Loucy (cell line): ENCODE results near the gene DIP2A.

Experiments used
- H2AFZ ChIP-seq: fragments of 200-600 bp; sonication (generic); 2 replicates; pipeline ENCODE4 v1.6.0; 2016; ENCODE audit warnings: antibody characterized with exemption, mild to moderate bottlenecking, low read length, moderate library complexity
- H3F3A ChIP-seq: fragments of 200-600 bp; 2 replicates; pipeline ENCODE4 v1.6.0; 2016; ENCODE audit warnings: antibody characterized with exemption, low read depth, mild to moderate bottlenecking
- H3K27me3 ChIP-seq: fragments of 200-600 bp; sonication (generic); 2 replicates; pipeline ENCODE4 v1.6.1; 2014; ENCODE audit warnings: low read length, mild to moderate bottlenecking; ENCODE audit not compliant: insufficient read depth, poor library complexity, severe bottlenecking
- H3K36me3 ChIP-seq: fragments of 200-600 bp; sonication (generic); 2 replicates; pipeline ENCODE4 v1.6.1; 2016; ENCODE audit warnings: low read length; ENCODE audit not compliant: insufficient read depth
- H3K4me1 ChIP-seq: fragments of 200-600 bp; sonication (generic); 2 replicates; pipeline ENCODE4 v1.5.1; 2014; ENCODE audit warnings: low read length, mild to moderate bottlenecking; ENCODE audit not compliant: insufficient read depth, poor library complexity, severe bottlenecking
- H3K4me2 ChIP-seq: fragments of 200-600 bp; sonication (generic); 2 replicates; pipeline ENCODE4 v1.6.0; 2014; ENCODE audit warnings: antibody characterized with exemption, low read length, low read depth, mild to moderate bottlenecking; ENCODE audit not compliant: poor library complexity, severe bottlenecking
- H3K4me3 ChIP-seq: fragments of 200-600 bp; sonication (generic); 2 replicates; pipeline ENCODE4 v1.5.1; 2014; ENCODE audit warnings: low read length, mild to moderate bottlenecking, mixed read lengths; ENCODE audit not compliant: poor library complexity, severe bottlenecking
- H3K79me2 ChIP-seq: fragments of 200-600 bp; sonication (generic); 2 replicates; pipeline ENCODE4 v1.6.1; 2014; ENCODE audit warnings: low read length; ENCODE audit not compliant: insufficient read depth
- H3K9ac ChIP-seq: fragments of 200-600 bp; sonication (generic); 2 replicates; pipeline ENCODE4 v1.6.0; 2014; ENCODE audit warnings: mild to moderate bottlenecking, low read depth, low read length, moderate library complexity; ENCODE audit not compliant: poor library complexity, severe bottlenecking
- H3K9me2 ChIP-seq: fragments of 200-600 bp; sonication (generic); replicated peaks from 2 replicates; pipeline ENCODE4 v1.6.1; 2016; ENCODE audit warnings: low read depth, low read length, mixed read lengths
- H3K9me3 ChIP-seq: fragments of 200-600 bp; sonication (generic); 2 replicates; pipeline ENCODE4 v1.6.1; 2014; ENCODE audit warnings: mild to moderate bottlenecking, antibody characterized with exemption, low read length, low read depth; ENCODE audit not compliant: insufficient read depth
- H4K20me1 ChIP-seq: fragments of 200-600 bp; sonication (generic); 2 replicates; pipeline ENCODE4 v1.6.0; 2014; ENCODE audit warnings: antibody characterized with exemption, low read length, mild to moderate bottlenecking; ENCODE audit not compliant: insufficient read depth, poor library complexity, severe bottlenecking
- CTCF ChIP-seq: fragments of 200-600 bp; sonication (generic); conservative IDR thresholded peaks from 2 replicates; pipeline ENCODE4 v1.5.1; 2014; ENCODE audit warnings: mild to moderate bottlenecking, antibody characterized with exemption, low read length
- EZH2phosphoT487 ChIP-seq: fragments of 200-600 bp; IDR thresholded peaks from 2 replicates; pipeline ENCODE4 v1.6.1; 2018; ENCODE audit warnings: antibody characterized with exemption, mild to moderate bottlenecking, moderate library complexity, borderline replicate concordance

Gene DIP2A

GRCh38 chr21:46515109-46515508 lies 56.4 kb downstream of the DIP2A start:
- Histone ChIP-seq H3K4me2 (no peak overlapping the region), H3K4me1 (peaks cover 14% of the 10 kb centered on the region), H3K36me3 (peaks cover 36% of the 10 kb centered on the region; the same call in 1 of the 2 replicates), H3K27me3 (no peaks in the 10 kb centered on the region), H4K20me1 (no peaks in the 10 kb centered on the region), H3K9ac (no peak overlapping the region), H3F3A (peaks cover 4% of the 10 kb centered on the region; the same call in 1 of the 2 replicates), H2AFZ (no peak overlapping the region), H3K4me3 (no peak overlapping the region), H3K9me2 (no peaks in the 10 kb centered on the region), H3K79me2 (no peaks in the 10 kb centered on the region), H3K9me3 (peaks cover 5% of the 10 kb centered on the region; the same call in 1 of the 2 replicates)
- no peak for TF ChIP-seq CTCF
- TF ChIP-seq EZH2phosphoT487, result no peak

GRCh38 chr21:46516068-46516467 lies 57.4 kb downstream of the DIP2A start:
- H3K79me2 ChIP-seq, result no peaks in the 10 kb centered on the region
- no peak overlapping the region for H3K4me2 ChIP-seq
- no peak overlapping the region for H3K4me3 ChIP-seq
- H3K36me3 ChIP-seq, result peaks cover 30% of the 10 kb centered on the region; the same call in 1 of the 2 replicates
- peaks cover 4% of the 10 kb centered on the region; the same call in 1 of the 2 replicates for H3F3A ChIP-seq
- H4K20me1 ChIP-seq, result no peaks in the 10 kb centered on the region
- TF ChIP-seq EZH2phosphoT487, result no peak
- TF ChIP-seq CTCF, result no peak
- peaks cover 5% of the 10 kb centered on the region; the same call in 1 of the 2 replicates for H3K9me3 ChIP-seq
- peaks cover 14% of the 10 kb centered on the region for H3K4me1 ChIP-seq
- H3K9ac ChIP-seq, result no peak overlapping the region
- no peaks in the 10 kb centered on the region for H3K9me2 ChIP-seq
- no peak overlapping the region for H2AFZ ChIP-seq
- no peaks in the 10 kb centered on the region for H3K27me3 ChIP-seq

GRCh38 chr21:46517361-46517760 lies 58.7 kb downstream of the DIP2A start:
- Histone ChIP-seq H3K4me3 (no peak overlapping the region), H3K4me2 (no peak overlapping the region), H3K27me3 (no peaks in the 10 kb centered on the region), H3K4me1 (peaks cover 14% of the 10 kb centered on the region), H3F3A (peaks cover 4% of the 10 kb centered on the region; the same call in 1 of the 2 replicates), H3K79me2 (no peaks in the 10 kb centered on the region), H2AFZ (no peak overlapping the region), H3K9me3 (peaks cover 5% of the 10 kb centered on the region; the same call in 1 of the 2 replicates), H3K36me3 (peaks cover 23% of the 10 kb centered on the region; the same call in 1 of the 2 replicates), H3K9me2 (no peaks in the 10 kb centered on the region), H3K9ac (no peak overlapping the region), H4K20me1 (no peaks in the 10 kb centered on the region)
- no peak for TF ChIP-seq EZH2phosphoT487
- no peak for TF ChIP-seq CTCF
